ENCODE results near the gene OR5D18.
"Not testable (repeated sequence)": the region's sequence is repeated elsewhere in the genome, so short reads cannot be mapped to it uniquely, and the experiment has no call there.

The OR5D18 gene

DNA sequence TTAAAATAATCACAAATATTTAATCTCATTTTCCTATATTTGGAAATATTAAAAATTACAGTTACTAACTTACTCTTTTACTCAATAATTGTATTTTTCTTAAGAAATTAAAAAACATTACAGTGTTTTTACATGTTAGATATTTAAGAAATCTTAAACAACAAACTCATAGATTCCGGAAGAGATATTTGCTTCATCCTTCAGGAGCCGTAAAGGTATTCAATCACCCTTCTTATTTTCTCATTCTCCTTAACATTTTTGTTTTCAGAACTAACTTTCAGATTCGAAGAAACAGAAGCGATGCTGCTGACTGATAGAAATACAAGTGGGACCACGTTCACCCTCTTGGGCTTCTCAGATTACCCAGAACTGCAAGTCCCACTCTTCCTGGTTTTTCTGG lies at the start of gene OR5D18:
TSS of gene OR5D18 (plus strand) at position 301 of the 400 bp plus-strand sequence. CDS start at position 301, 0 bp downstream.
- DNase-seq (ENCODE audit: low read depth, low spot score): no peak

DNA sequence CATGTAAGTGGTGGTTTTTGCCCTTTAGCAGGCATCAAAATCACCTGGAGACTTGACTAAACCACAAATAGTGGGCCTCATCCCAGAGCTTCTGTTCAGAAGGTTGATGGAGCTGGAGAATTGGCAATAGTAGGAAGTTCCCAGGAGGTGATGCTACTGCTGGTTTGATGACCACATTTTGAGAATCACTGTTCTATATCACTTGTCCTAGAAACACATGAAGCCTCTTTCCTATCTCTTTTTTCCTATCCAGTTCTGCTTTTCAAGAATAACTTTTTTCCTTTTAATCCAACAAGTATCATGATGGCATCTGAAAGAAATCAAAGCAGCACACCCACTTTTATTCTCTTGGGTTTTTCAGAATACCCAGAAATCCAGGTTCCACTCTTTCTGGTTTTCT lies 46.3 kb upstream of the OR5D18 start, which contains the start of gene OR5D13:
TSS of gene OR5D13 (plus strand) at position 301 of the 400 bp plus-strand sequence. CDS start at position 301, 0 bp downstream.
- no peak for DNase-seq (ENCODE audit: low read depth, low spot score)

DNA sequence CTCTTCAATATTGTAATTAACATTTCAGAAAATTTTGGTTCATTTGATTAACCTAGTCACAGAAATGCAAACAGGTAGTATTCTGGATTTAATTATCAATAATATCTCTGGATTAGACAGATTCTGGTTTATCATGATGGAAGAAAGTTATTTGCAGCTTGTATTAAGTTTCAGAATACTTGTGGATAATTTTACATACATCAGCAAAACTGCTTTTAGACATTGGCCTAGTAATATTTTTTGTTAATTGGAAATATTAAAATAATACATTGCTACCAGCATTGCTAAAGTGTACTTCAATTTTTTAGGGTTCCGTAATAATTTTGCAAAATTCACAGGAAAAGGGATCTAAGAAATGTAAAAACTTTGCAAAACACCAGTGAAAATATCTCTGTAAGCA lies 27.8 kb upstream of the OR5D18 start:
- no peak for DNase-seq (ENCODE audit: low read depth, low spot score)

DNA sequence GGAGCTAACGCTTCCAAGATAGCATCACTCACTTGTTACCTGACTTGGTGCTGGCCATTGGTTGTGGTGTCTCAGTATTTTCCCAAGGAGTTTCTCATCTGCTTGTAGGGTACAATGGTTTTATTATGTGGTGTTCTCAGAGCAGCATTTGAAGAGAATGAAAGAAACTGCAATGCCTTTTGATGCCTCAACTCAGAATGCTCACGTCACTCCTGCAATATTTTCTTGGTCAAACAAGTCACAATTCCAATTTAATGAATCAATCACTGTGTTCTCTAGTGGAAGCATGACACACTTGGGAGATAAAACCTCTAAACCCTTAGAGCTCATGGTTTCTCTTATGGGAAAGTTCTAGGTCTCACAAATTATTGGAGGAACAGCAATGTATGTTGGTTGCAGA lies 26.1 kb upstream of the OR5D18 start:
- no peak for DNase-seq (ENCODE audit: low read depth, low spot score)

DNA sequence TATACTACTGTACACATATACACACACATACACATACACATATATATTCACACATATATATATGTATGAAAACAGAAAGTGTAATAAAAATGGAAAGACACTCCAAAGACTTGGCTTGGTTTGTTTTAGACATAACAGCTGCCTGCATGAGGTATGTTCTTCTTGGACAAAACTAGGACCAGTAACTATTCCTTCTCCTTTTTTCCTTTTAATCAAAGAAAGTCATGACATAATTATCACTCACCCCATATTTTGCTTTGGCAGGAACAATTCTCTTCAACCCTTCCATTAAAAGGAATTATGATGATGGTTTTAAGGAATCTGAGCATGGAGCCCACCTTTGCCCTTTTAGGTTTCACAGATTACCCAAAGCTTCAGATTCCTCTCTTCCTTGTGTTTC lies 24.2 kb upstream of the OR5D18 start, which contains the start of gene OR5D14:
TSS of gene OR5D14 (plus strand) at position 301 of the 400 bp plus-strand sequence. CDS start at position 301, 0 bp downstream.
- DNase-seq (ENCODE audit: low read depth, low spot score): no peak

DNA sequence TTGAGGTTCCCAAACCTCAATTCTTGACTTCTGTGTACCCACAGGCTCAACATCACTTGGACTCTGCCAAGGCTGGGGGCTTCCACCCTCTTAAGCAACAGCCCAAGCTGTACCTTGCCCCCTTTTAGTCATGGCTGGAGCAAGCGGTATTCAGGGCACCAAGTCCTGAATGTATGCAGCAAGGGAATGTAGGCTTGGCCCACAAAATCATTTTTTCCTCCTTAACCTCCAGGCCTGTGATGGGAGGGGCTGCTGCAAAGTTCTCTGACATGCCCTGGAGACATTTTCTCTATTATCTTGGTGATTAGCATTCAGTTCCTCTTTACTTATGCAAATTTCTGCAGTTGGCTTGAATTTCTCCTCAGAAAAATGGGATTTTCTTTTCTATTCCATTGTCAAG lies 13.2 kb upstream of the OR5D18 start:
- DNase-seq (ENCODE audit: low read depth, low spot score): no peak

DNA sequence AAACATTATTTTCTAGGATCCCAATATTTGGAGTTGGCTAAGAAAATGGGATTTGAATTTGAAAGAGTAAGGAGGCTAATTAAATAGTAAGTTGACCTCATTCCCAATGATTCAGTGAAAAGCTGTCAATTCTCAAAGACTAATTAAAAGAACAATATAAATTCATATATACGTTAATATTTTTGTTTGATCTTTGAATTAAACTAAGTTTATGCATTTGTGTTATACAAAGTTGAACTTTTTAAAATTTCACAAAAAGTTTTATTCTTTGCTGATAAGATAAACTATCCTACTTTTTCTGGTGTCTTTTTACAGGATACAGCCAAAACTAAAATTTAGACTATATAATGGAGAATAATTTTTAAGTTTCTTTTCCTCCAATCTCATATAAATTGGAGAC lies 8.4 kb upstream of the OR5D18 start, which contains the start of gene OR5L1:
TSS of gene OR5L1 (plus strand) at position 301 of the 400 bp plus-strand sequence. CDS start 100 bp downstream, outside the sequence.
- no peak for DNase-seq (ENCODE audit: low read depth, low spot score)

DNA sequence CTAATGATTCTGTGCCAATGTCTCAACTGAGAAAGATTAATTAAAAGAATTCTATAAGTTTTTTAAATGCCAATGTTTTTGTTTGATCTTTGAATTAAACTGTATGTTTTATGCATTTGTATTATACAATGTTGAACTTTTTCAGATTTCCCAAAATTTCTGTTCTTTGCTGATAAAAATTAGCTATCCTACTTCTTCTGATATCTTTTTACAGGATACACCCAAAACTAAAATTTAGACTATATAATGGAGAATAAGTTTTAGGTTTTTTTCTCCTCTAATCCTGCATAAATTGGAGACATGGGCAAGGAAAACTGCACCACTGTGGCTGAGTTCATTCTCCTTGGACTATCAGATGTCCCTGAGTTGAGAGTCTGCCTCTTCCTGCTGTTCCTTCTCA lies 7.5 kb downstream of the OR5D18 start, which contains the start of gene OR5L2:
TSS of gene OR5L2 (plus strand) at position 301 of the 400 bp plus-strand sequence. CDS start at position 301, 0 bp downstream.
- no peak for DNase-seq (ENCODE audit: low read depth, low spot score)

DNA sequence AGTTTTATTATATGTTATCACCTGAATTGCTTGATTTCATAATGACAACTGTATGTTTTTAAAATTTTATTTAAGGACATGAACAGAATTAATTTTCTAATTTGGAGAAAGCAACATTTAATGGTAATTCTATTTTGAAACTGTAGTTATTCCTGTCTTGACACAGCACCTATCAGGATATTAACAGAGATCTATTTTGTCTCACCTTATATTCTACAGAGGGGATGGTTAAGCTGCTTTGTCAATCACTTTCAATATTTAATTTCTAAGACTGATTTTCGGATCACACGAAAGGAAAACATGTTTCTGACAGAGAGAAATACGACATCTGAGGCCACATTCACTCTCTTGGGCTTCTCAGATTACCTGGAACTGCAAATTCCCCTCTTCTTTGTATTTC lies 19.0 kb downstream of the OR5D18 start, which contains the start of gene OR5D16:
TSS of gene OR5D16 (plus strand) at position 301 of the 400 bp plus-strand sequence. CDS start at position 301, 0 bp downstream.
- DNase-seq (ENCODE audit: low read depth, low spot score): no peak

DNA sequence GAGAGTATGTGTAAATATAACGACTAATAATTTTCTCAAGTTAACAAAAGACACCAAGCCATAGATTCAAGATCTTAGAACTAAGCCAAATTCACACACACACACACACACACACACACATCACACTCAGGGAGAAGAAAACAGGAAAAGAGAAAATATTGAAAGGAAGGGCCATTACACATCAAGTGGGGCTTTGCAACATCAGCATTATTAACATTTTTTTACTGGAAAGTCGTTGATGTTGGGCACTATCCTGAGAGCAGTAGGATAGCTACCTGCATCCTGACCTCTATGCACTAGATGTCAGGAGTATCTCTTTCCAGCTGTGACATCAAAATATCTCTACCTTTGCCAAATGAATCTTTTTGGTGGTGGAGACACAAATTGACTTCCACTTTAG lies 28.0 kb downstream of the OR5D18 start:
- DNase-seq (ENCODE audit: low read depth, low spot score): no peak

DNA sequence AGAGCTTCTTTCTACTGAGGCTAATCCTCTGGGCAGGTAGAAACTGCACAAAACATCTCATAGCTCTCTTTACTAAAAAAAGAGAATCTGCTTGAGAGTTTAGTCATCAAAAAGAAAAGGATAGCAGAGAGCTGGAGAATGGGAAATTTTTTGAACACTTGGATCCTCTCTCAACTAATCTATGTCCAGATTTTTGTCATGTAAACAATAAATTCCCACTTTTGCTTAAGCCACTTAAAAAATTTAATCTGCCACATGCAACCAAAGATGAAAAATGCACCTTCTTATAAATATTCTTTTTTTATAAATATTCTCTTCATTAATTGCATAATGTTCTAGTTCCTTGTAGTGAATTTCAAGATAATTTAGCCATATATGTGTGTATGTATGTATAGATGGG lies 29.6 kb downstream of the OR5D18 start:
- DNase-seq (ENCODE audit: low read depth, low spot score): no peak

DNA sequence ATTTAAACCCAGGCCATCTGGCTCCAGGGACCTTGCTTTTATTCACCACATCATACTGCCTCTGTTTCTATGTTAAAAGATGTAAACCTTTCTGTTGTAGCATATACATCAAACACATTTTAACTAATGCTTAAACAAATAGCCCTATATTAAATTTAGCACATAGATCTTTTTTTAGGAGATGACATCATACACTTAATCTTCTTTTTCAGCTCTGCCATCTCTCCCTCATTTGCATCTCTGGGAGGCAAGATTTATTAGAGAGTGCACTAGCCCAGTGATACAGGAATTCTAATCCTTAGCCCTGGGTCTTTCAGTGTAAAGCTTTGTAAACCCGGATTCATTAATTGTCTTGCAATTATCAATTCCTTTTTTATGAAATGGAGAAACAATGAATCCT lies 32.7 kb downstream of the OR5D18 start:
- DNase-seq (ENCODE audit: low read depth, low spot score): no peak

DNA sequence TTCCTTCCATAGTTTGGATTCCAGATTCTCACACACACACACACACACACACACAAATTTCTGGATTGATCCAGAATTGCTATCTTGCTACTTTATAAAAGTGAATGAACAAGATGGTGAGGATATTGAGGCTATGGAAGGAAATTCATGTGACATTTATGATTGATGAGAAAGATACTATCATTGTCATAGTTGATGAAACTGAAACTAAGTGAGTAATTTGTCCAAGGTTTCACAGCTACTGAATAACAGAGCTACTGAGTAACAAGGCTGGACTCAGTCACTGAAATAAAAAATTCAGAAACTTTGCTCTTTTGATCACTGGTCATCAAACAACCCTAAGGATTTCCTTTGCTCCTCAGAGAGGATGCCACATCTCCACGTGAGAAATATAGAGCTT lies 35.3 kb downstream of the OR5D18 start:
- no peak for DNase-seq (ENCODE audit: low read depth, low spot score)

DNA sequence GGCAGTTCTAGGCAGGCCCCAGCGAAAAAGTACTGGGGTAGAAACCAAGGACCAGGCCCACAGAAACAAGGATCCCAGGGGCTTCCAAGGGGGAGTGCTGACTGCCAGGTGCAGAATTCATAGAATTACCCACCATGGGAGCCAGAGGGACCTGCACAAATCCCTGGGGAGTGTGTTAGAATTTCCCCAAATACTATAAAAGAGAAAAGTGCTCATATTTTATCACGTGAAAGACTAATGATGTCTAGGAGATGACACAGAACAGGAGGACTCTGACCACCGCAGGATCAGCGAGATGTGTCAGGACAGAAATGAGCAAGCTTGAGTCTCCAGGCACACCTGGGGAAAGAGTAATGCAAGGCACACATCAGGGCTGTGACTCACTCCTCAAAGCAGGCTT lies 47.9 kb downstream of the OR5D18 start:
- DNase-seq (ENCODE audit: low read depth, low spot score): not testable (repeated sequence)

All from activated CD4-positive, CD25-positive, alpha-beta regulatory T cell treated with anti-CD3 and anti-CD28 coated beads, Interleukin-2, amount 50 U/mL, for 16 hours (primary cell).